ENCODE data around the gene FCN3. TPM values are rescaled to one million over a fixed set of nuclear protein-coding genes. Genes with fewer than 3 reads are reported as not detected.

FCN3 gene
- total RNA-seq, 1 experiment from 2014 or later = 0.22 TPM

GRCh38 chr1:27399251-27400025 lies 24.8 kb upstream of the FCN3 start:
- H2BK5ac ChIP-seq (ENCODE audit: insufficient read length, low read length) = no peak overlapping the region
- H4K5ac ChIP-seq (ENCODE audit: insufficient read length, low read depth, low read length) = no peak overlapping the region
- no peak overlapping the region for H3K4me2 ChIP-seq (ENCODE audit: insufficient read depth, insufficient read length, low read length)
- H3K36me3 Mint-ChIP-seq (ENCODE audit: insufficient read depth in 1 of 3, low read depth in 3 of 3) = peaks cover 0 to 3% (median 3%) of the 10 kb centered on the region in 3 experiments; a peak in 2 of 7 replicates
- TF ChIP-seq, protein P1, sequence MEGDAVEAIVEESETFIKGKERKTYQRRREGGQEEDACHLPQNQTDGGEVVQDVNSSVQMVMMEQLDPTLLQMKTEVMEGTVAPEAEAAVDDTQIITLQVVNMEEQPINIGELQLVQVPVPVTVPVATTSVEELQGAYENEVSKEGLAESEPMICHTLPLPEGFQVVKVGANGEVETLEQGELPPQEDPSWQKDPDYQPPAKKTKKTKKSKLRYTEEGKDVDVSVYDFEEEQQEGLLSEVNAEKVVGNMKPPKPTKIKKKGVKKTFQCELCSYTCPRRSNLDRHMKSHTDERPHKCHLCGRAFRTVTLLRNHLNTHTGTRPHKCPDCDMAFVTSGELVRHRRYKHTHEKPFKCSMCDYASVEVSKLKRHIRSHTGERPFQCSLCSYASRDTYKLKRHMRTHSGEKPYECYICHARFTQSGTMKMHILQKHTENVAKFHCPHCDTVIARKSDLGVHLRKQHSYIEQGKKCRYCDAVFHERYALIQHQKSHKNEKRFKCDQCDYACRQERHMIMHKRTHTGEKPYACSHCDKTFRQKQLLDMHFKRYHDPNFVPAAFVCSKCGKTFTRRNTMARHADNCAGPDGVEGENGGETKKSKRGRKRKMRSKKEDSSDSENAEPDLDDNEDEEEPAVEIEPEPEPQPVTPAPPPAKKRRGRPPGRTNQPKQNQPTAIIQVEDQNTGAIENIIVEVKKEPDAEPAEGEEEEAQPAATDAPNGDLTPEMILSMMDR (conservative IDR thresholded peaks at IDR 0.05) = no peak
- DNase-seq = no peak
- H3K4me3 Mint-ChIP-seq = no peak overlapping the region
- H3K4me1 Mint-ChIP-seq = peaks cover 42 to 62% of the 10 kb centered on the region in 2 experiments
- peak overlapping the region in 1 of 3 experiments; percentile 1; a peak in 2 of 7 replicates for H3K27ac Mint-ChIP-seq
- peak overlapping the region; percentile 56 for H3K18ac ChIP-seq (ENCODE audit: insufficient read length, low read depth, low read length)
- H3K23me2 ChIP-seq (ENCODE audit: insufficient read length, low read depth, low read length, poor library complexity, severe bottlenecking) = no peaks in the 10 kb centered on the region
- H4K20me1 ChIP-seq (ENCODE audit: control insufficient read depth, insufficient read depth, insufficient read length) = no peaks in the 10 kb centered on the region
- H3K79me2 ChIP-seq (ENCODE audit: insufficient read depth, low read length) = no peaks in the 10 kb centered on the region
- H2AFZ ChIP-seq (ENCODE audit: low read length) = no peak overlapping the region
- no peak overlapping the region for H2AK5ac ChIP-seq (ENCODE audit: insufficient read length, low read length)
- no peak overlapping the region for H2BK15ac ChIP-seq (ENCODE audit: low read depth, low read length)
- H2BK120ac ChIP-seq (ENCODE audit: low read depth, low read length, poor library complexity, severe bottlenecking) = no peak overlapping the region
- no peak overlapping the region for H3K4ac ChIP-seq (ENCODE audit: low read depth, low read length)
- H4K91ac ChIP-seq (ENCODE audit: insufficient read length, low read depth, low read length) = no peak overlapping the region
- no peaks in the 10 kb centered on the region for H3K79me1 ChIP-seq (ENCODE audit: insufficient read depth, low read depth, low read length, poor library complexity, severe bottlenecking)
- no peak overlapping the region for H4K8ac ChIP-seq (replicated peaks; ENCODE audit: insufficient read length, low read depth, low read length)
- WGBS (ENCODE audit: extremely low coverage, insufficient read length, low lambda C conversion rate) = no CpG with 5 or more reads among the region's 19 CpGs
- no peak overlapping the region for H2BK12ac ChIP-seq (ENCODE audit: insufficient read length, low read depth, low read length)
- H3K9me3 ChIP-seq (ENCODE audit: control insufficient read depth, low read depth, low read length) = no peaks in the 10 kb centered on the region
- H2BK20ac ChIP-seq (ENCODE audit: low read depth, low read length, poor library complexity, severe bottlenecking) = no peak overlapping the region
- no peak overlapping the region for H3K9ac ChIP-seq (ENCODE audit: extremely low read depth, insufficient read length, low read length)
- H3K27ac ChIP-seq (ENCODE audit: insufficient read length, low read depth, low read length) = no peak overlapping the region
- H3K14ac ChIP-seq (ENCODE audit: insufficient read depth, low read length) = no peak overlapping the region
- H3K56ac ChIP-seq (ENCODE audit: insufficient read length, low read depth, low read length) = no peak overlapping the region
- no peaks in the 10 kb centered on the region for H3K27me3 ChIP-seq (ENCODE audit: insufficient read depth, low read length)
- H3K23ac ChIP-seq (ENCODE audit: insufficient read length, low read depth, low read length) = no peak overlapping the region
- H3K4me1 ChIP-seq (ENCODE audit: insufficient read depth, low read length) = no peaks in the 10 kb centered on the region; the same call in 1 of the 2 replicates
- no peak overlapping the region for H3T11ph ChIP-seq (ENCODE audit: low read length)
- H3K27me3 Mint-ChIP-seq (ENCODE audit: low read depth) = no peaks in the 10 kb centered on the region; the same call in 1 of the 2 replicates
- no peaks in the 10 kb centered on the region for H3K9me3 Mint-ChIP-seq

Data from H9 (cell line).